Left renal pelvis (tissue), 4 donors: ENCODE data around the gene BTBD3. TPM values are rescaled to one million over a fixed set of nuclear protein-coding genes. Genes with fewer than 3 reads are reported as not detected.

Source experiments
- DNase-seq, 4 donors: peaks; one replicate each; pipeline ENCODE4 v3.0.0-alpha.2; 2013; ENCODE audit warnings: low read depth in 4 of 4, low spot score in 3 of 4
- polyA plus RNA-seq, 4 donors: library from polyadenylated mRNA; unstranded; fragments of 120-200 nt; gene quantifications; one replicate each; pipeline ENCODE4 v1.2.1, GENCODE V29; 2013; ENCODE audit not compliant: insufficient read length in 4 of 4

The BTBD3 gene
- 10 to 100 TPM; 36.5 to 81.5 (median 70.4) TPM for polyA plus RNA-seq

- DNase-seq, result no peak
Measured at GRCh38 chr20:11917663-11918062, at the start of gene BTBD3. BTBD3 (plus strand) TSS chr20:11917893; CDS start chr20:11918276, 383 bp downstream.

DNA sequence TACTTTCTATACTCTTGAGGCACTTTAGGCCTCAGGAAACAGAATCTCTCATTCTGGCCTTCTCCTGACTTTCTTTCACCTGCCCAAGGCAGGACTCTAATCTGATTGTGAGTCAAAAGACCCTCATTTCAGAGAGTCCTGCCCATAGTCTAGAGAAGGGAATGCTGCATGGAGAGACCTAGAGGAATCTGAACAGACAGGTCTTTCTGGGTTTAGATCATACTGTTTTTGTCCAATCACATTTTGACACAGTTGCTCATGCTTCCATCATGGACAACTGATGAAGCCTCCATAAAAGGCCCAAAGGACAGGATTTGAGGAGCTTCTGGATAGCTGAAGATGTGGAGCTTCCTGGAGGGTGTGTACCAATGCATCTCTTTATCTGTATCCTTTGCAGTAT is 48.1 kb upstream of the BTBD3 start:
- DNase-seq, result no peak

GRCh38 chr20:11870411-11870810 is 47.3 kb upstream of the BTBD3 start:
- no peak for DNase-seq

GRCh38 chr20:11876555-11876954 is 41.1 kb upstream of the BTBD3 start:
- DNase-seq, result no peak

GRCh38 chr20:11880680-11881079 is 37.0 kb upstream of the BTBD3 start:
- DNase-seq, result no peak

DNA sequence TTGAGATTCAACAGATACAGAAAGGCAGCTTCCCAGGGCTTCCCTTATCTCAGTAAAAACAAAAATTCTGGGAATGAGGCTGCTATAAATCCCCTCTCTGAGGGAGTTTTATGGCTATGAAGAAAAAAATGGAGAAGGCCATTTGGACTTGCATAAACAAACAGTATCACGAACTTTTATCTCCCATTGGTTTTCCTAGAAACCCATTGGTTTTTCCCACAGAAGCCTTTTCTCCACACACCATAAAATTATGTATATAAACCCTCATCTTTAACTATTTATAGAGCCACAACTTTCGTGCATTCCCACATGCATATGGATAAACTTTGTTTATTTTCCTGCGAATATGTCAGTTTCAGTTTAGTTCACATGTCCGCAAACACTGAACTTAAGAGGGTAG is 36.2 kb upstream of the BTBD3 start:
- DNase-seq, result no peak

- DNase-seq, result no peak
Measured at GRCh38 chr20:11882651-11883050, 35.0 kb upstream of the BTBD3 start.

DNA sequence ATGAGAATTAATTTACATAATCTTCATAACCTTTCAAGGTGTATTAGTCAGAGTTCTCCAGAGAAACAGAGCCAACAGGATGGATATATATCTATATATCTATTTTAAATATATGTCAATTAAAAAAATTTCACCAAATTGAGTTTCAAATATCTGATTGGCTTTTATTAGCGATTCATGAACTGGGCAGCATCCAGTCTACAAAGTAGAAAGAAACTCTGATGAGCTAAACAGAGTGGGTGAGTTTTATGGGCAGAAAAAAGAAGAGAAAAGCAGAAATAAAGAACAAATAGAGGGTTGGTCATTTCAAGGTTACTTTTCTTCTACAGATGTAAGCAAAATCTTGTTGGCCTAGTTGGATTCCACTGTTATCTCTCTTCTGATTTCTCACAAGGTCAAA is 29.0 kb upstream of the BTBD3 start:
- no peak for DNase-seq

GRCh38 chr20:11890331-11891076 is 27.2 kb upstream of the BTBD3 start:
- peak; percentile 86 to 90 (median 88) for DNase-seq

DNA sequence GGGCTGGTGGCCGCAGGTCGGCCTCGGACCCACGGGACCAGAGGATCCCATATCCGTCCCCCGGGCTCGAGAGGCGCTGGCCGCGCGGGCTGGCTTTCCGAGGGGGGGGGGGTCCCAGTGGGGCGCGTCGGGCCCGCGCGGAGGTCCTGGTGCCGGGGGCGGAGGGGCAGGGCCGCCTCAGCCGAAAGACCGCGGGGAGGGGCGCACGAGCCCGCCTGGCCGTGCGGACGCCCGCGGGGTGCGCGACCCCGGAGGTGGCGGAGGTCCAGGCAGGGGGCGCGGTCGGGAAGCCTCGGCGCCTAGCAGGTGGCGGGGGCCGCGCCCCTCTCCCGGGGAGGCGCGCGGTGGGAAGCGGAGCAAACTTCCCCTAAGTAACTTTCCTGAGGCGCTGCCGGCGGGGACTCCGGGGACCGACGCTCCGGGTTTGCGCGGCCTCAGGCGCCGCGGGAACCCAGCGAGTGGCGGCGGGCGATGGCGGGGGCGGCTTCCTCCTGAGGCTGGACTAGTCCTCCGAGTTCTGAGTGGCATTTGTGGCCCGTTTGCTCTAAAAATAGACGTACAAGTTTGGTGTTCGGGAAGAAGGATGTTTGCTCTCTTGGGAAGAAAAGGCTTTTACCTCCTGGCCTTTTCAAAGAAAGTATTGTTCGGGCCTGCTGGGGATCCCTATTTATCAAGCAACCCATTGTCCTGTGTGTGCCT is 26.5 kb upstream of the BTBD3 start:
- peak in 3 of 4 donors; percentile 39 to 61 (median 47) for DNase-seq

GRCh38 chr20:11891776-11892545 is 25.7 kb upstream of the BTBD3 start:
- DNase-seq, result peak; percentile 68 to 84 (median 74)

- no peak for DNase-seq
Measured at GRCh38 chr20:11894062-11894461, 23.6 kb upstream of the BTBD3 start.

DNA sequence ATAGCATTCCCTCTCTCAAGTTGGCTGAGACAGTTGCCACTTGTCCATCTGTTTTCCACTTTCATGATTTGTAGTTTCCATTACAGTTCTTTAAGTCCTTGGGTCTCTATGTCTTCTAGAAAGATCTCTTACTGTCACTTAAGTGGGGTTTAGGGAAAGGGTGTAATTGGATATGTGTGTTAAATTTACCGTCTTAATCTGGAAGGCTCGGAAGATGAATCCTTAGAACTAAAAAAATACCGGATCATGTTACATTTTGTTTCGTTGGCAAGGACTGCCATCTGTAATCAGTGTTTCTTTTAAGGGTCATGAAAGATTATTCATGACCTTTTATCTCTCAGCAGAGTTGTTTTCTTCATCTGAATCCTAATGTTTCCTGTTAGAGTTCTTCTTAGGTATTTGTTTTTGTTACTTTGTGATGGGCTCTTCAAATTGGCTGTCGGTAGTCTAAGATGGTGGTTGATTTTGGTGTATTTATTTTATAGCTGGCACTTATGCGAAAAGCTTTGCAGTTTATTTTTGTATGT is 21.8 kb upstream of the BTBD3 start:
- DNase-seq, result no peak

DNA sequence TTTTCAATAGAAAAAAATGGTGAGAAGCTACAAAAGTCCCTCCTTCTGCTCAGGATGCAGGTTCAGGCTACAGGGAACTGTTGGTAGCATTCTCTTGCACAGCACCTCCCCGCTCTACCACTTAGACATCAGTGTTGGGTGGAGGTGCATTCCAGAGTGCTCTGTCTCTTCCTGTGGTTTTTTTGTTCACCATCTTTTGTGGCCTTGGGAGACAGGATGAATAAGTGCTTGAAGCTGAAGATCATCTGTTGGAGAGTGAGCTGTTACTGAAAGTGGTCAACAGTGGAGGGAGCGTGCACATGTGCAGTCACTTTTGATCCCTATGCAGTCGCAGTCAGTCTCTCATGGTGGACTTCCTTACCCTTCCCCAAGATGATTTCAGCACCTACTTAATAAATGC is 16.6 kb upstream of the BTBD3 start:
- no peak for DNase-seq

- DNase-seq, result no peak
Measured at GRCh38 chr20:11902285-11902697, 15.4 kb upstream of the BTBD3 start.

- no peak for DNase-seq
Measured at GRCh38 chr20:11905460-11906179, 12.1 kb upstream of the BTBD3 start.

DNA sequence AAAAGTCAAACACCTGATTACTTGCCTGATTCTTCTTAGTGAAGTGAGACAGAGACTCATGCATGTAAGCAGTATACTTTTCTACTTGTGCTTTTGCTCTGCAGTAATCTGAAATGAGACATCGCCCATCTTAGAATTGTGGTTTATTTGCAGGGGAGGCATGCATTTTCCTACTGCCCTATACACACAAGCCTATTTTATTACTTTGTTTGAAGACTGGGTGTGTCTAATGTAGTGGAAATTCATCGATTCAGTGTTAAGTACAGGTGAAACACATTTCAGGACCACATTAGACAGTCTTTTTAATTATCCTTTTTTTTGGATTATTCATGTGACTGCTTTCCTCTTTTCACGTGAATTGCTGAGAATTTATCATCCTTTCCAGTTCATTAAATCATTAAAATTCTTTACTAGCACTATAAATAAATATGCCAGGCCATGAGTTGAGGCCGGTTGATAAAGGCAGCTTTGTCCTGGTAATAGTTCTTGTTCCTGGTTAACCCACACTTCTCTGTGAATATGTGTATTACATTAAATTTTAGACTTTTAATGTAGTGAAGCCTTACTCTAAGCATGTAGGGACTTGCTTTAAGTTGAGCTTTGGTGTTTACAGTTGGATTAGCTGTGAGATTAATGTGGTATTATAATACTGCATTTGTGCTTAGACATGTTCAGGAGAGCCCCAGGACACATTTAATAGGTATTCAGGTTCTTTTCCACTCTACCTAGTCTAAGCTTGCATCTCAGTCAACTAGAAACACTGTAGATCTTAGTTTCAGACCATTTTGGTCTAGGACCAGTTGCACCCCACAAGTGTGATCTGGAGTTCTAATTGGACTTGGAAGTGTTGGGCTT is 10.8 kb upstream of the BTBD3 start:
- DNase-seq, result no peak

DNA sequence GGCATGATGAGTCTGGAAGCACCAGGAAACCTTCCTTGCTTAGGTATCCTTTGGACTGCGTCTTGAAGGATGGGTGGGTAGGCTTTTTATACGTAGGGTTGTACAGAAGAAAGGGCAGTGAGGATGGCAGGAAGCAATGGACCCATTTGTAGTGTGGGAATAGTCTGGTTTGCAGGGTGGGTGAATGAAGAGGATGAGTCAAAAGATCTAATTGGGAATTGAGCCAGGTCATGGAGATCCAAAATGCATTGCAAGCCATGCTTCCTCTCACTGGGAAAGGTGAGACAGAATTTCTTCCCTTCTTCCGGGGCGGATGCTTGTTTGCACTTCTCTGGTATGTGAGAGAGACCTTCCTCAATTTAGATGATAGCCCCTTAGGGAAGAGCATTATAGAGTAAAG is 10.1 kb upstream of the BTBD3 start:
- DNase-seq, result no peak

- no peak for DNase-seq
Measured at GRCh38 chr20:11912013-11912658, 5.6 kb upstream of the BTBD3 start.
